HUES48 (cell line): ENCODE results near the gene ZSWIM1.
"Not testable (repeated sequence)": the region's sequence is repeated elsewhere in the genome, so short reads cannot be mapped to it uniquely, and the experiment has no call there.

Source experiments
- H3K27ac ChIP-seq: one replicate; pipeline ENCODE4 v1.7.0; 2013; ENCODE audit warnings: low read depth, low read length, inconsistent platforms
- H3K27me3 ChIP-seq: 2 replicates; pipeline ENCODE4 v1.6.1; 2013; ENCODE audit warnings: mild to moderate bottlenecking, low read length; ENCODE audit not compliant: control insufficient read depth, insufficient read depth
- H3K36me3 ChIP-seq: 2 replicates; pipeline ENCODE4 v1.6.1; 2013; ENCODE audit warnings: low read length; ENCODE audit not compliant: control insufficient read depth, insufficient read depth
- H3K4me1 ChIP-seq: 2 replicates; pipeline ENCODE4 v1.6.1; 2013; ENCODE audit warnings: mild to moderate bottlenecking, low read length; ENCODE audit not compliant: control insufficient read depth, insufficient read depth
- H3K4me3 ChIP-seq: 2 replicates; pipeline ENCODE4 v1.5.1; 2013; ENCODE audit warnings: mild to moderate bottlenecking, low read depth, low read length
- H3K9ac ChIP-seq: 2 replicates; pipeline ENCODE4 v1.6.1; 2013; ENCODE audit warnings: mild to moderate bottlenecking, low read depth, low read length, moderate library complexity
- H3K9me3 ChIP-seq: 2 replicates; pipeline ENCODE4 v1.6.1; 2013; ENCODE audit warnings: low read length; ENCODE audit not compliant: control insufficient read depth, insufficient read depth

ZSWIM1 gene

DNA sequence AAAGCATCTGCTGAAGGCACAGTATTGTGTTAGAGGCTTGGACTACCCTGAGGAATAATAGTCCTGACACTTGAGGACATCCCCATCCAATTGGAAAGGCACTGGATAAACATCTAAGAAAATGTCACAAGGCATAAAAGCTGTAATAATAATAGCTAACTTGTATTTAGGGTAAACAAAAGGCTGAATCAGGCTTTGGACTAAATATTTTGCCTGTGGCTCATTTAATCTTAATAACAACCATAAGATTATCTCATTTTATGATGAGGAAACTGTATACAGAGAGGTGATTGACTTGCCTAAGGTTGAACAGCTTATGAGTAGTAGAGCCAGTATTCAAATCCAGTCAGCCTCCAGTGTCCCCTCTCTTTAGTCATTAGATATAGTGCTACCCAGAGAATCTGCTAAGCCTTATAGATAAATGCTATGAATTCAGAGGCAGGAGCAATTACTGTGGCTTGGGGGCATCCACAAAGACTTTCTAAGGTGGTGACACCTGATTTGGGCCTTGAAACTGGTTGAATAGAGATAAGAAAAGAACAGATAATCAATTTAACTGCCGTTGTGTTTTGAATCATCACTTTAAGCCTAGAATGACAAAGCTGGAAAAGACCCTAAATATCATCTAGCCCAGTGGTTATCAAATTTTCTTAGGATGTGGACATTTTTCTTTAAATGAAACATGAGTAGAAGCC lies 7.5 kb upstream of the ZSWIM1 start:
- no peak overlapping the region for H3K4me3 ChIP-seq
- H3K9ac ChIP-seq, result no peak overlapping the region
- H3K27me3 ChIP-seq, result no peaks in the 10 kb centered on the region
- H3K9me3 ChIP-seq, result no peaks in the 10 kb centered on the region
- H3K36me3 ChIP-seq, result peaks cover 19% of the 10 kb centered on the region
- H3K27ac ChIP-seq, result no peak overlapping the region
- H3K4me1 ChIP-seq, result no peaks in the 10 kb centered on the region

DNA sequence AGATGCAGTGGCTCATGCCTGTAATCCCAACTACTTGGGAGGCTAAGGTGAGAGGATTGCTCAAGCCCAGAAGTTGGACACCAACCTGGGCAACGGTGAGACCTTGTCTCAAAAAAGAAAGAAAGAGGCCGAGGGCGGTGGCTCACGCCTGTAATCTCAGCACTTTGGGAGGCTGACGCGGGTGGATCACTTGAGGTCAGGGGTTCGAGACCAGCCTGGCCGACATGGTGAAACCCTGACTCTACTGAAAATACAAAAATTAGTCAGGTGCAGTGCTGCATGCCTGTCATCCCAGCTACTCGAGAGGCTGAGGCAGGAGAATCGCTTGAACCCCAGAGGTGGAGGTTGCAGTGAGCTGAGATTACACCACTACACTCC lies 6.9 kb upstream of the ZSWIM1 start:
- not testable (repeated sequence) for H3K9ac ChIP-seq, H3K4me1 ChIP-seq, H3K27me3 ChIP-seq, H3K4me3 ChIP-seq, H3K27ac ChIP-seq, H3K9me3 ChIP-seq
- peaks cover 19% of the 10 kb centered on the region for H3K36me3 ChIP-seq

DNA sequence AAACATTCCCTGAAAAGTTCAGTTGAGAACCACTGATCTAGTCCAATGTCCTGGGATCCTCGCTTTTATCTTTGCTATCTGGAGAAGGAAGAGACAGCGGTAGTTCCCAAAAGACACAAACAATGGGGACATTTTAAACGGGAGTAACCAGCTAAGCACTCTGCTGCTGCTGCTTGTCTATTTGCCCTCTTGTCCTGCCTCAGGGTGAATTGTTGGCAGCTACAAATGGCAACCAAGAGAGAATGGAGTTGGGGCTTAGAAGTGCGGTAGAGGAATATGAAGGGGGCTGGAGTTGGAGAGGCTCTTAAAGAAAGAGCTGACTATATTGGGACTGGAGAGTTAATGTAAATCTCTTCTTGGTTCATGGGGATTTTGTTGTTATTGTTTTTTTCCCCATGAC lies 6.5 kb upstream of the ZSWIM1 start:
- no peak overlapping the region for H3K27ac ChIP-seq
- H3K4me1 ChIP-seq, result no peaks in the 10 kb centered on the region
- H3K36me3 ChIP-seq, result peaks cover 19% of the 10 kb centered on the region
- no peak overlapping the region for H3K4me3 ChIP-seq
- H3K27me3 ChIP-seq, result no peaks in the 10 kb centered on the region
- no peaks in the 10 kb centered on the region for H3K9me3 ChIP-seq
- no peak overlapping the region for H3K9ac ChIP-seq

DNA sequence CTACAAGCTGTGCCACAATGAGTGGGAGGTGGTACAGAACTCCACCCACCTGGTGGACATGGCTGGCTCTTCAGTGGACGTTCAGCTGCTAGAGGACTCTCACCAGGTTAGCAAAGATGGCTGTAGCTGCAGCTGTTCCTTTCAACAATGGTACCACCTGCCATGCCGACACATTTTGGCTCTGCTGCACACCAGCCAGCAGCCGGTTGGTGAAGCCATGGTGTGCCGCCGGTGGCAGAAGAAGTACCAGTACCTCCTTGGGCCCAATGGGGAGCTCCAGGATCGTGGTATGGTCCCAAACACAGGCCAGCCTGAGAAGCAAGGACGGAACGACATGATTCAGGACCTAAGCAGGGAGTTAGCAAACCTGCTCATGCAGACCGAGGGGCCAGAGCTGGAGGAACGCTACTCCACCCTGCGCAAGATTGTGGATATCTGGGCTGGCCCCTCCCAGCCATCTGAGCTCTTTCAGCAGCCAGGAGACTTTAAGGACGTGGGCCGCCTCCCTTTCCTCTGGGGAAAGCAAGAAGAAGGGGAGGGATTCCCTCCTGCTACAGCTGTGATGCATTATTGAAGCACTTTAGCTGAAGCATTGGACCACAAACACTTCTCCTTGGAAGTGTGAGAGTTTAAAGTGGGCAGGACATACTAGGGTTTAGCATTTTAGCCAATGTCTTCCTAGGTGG lies 2.8 kb upstream of the ZSWIM1 start:
- no peaks in the 10 kb centered on the region for H3K27me3 ChIP-seq
- no peak overlapping the region for H3K27ac ChIP-seq
- no peaks in the 10 kb centered on the region for H3K4me1 ChIP-seq
- H3K9me3 ChIP-seq, result no peaks in the 10 kb centered on the region
- H3K36me3 ChIP-seq, result peaks cover 30% of the 10 kb centered on the region
- H3K4me3 ChIP-seq, result no peak overlapping the region
- no peak overlapping the region for H3K9ac ChIP-seq

DNA sequence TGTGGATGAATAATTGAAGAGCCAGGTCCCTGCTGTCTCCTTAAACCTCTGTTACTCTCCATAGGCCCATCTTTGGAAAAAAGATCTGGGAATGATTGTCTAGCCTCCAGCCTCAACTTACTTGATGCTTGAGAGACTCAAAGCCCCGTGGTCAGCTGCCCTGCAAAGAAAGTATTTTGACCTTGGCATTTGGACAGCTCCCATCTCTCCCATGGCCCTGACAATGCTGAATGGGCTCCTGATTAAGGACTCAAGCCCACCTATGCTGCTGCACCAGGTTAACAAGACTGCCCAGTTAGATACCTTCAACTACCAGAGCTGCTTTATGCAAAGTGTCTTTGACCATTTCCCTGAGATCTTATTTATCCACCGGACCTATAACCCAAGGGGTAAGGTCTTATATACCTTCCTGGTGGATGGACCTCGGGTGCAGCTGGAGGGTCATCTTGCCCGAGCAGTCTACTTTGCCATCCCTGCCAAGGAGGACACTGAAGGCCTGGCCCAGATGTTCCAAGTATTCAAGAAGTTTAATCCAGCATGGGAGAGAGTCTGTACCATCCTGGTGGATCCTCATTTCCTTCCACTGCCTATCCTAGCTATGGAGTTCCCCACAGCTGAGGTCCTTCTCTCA lies 1.6 kb downstream of the ZSWIM1 start:
- Histone ChIP-seq H3K27me3 (no peaks in the 10 kb centered on the region), H3K9me3 (no peaks in the 10 kb centered on the region), H3K4me3 (no peak overlapping the region), H3K36me3 (peaks cover 37% of the 10 kb centered on the region), H3K4me1 (no peaks in the 10 kb centered on the region), H3K27ac (no peak overlapping the region), H3K9ac (no peak overlapping the region)

DNA sequence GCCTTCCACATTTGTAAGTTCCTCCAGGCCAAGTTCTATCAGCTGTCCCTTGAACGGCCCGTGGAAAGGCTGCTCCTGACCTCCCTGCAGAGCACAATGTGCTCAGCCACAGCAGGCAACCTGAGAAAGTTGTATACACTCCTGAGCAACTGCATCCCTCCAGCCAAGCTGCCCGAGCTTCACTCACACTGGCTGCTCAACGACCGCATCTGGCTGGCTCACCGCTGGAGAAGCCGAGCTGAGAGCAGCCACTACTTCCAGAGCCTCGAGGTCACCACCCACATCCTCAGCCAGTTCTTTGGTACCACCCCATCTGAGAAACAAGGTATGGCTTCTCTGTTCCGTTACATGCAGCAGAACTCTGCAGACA lies 2.1 kb downstream of the ZSWIM1 start:
- Histone ChIP-seq H3K4me3 (no peak overlapping the region), H3K27ac (no peak overlapping the region), H3K9ac (no peak overlapping the region), H3K27me3 (no peaks in the 10 kb centered on the region), H3K4me1 (no peaks in the 10 kb centered on the region), H3K9me3 (no peaks in the 10 kb centered on the region), H3K36me3 (peaks cover 35% of the 10 kb centered on the region)

DNA sequence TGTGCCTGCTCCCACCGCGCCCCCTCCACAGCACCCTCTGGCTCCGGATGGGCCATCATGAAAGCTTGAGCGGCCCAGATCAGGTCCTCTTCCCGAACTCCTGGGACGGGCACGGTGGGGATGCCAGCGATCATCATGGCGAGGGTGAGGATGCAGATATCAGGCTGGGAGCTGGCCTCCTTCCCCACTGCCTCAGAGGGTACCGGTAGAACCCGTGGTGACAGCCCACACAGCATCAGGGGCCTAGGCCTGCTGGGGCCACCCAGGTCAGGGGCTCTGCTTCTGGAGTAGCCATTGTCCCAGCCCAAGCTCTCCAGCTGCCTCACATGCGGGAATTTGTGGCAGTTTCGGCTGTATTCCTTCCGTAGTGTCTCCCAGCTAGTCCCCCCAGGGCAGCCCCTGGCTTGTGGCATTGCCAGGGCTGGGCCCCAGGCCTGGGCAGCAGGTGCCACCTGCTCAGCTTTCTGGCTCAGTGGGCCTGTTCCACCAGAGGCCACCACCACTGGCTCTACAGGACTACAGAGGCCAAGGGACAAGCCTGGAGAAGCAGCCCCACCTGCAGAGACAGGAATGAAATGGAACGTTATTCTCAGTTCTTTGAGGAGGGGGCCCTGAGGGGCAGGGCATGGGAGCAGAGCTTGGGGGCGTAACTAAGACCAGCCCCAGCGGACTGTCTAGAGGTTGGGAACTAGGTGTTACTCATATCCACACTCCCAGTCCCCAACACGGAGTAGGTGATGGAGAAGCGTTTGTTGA lies 5.7 kb downstream of the ZSWIM1 start:
- Histone ChIP-seq H3K9me3 (no peaks in the 10 kb centered on the region), H3K4me1 (0 out of 2 replicates have a peak, but pooled peaks cover under 1% of the 10 kb centered on the region), H3K4me3 (no peak overlapping the region), H3K27me3 (no peaks in the 10 kb centered on the region), H3K9ac (no peak overlapping the region), H3K27ac (no peak overlapping the region), H3K36me3 (peaks cover 41% of the 10 kb centered on the region)

DNA sequence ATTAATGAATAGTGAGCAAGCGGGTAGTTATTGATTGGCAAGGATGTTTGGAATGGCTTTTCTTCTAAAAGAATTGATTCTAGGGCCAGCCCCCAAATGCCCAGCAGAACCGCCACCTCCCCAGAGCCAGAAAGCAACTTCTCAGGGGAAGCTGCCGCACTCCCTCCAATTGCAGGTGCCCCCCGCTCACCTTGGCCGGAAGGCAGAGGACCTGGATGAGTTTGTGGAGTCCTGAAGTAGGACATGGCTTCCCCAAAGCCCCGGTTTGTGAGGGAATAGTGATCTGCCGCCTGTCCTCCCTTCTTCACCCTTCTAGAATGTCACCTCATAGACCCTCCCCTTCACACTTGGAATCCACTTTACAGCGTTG lies 6.3 kb downstream of the ZSWIM1 start, which contains the start of gene SPATA25:
TSS of gene SPATA25 (minus strand) at position 277 of the 370 bp plus-strand sequence. CDS start at position 245, 32 bp downstream.
- Histone ChIP-seq H3K4me3 (no peak within 1 kb of the TSS), H3K36me3 (peaks cover 41% of the 10 kb centered on the region), H3K9ac (no peak within 1 kb of the TSS), H3K9me3 (no peaks in the 10 kb centered on the region), H3K27me3 (no peaks in the 10 kb centered on the region), H3K4me1 (0 out of 2 replicates have a peak, but pooled peaks cover 5% of the 10 kb centered on the region), H3K27ac (no peak within 1 kb of the TSS)

DNA sequence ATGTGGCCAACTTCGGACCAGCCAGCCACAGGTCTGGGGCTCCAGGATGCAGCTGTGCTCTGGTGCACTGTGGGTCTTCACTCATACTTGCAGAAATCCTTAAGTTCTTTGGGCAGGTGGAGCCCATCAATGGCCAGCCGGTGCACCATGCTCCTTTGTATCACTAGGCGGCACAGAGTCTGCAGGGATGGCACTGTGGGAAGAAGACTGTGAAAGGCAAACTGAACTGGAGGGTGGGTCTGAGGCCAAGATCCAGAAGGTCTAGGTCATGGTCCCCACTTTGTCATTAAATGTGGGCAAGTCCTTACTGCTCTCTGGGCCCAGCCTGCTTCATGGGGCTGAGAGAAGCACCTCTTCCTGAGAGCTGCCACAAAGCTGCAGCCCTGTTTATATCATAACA lies 7.7 kb downstream of the ZSWIM1 start:
- no peak overlapping the region for H3K4me3 ChIP-seq
- no peaks in the 10 kb centered on the region for H3K27me3 ChIP-seq
- H3K36me3 ChIP-seq, result peaks cover 38% of the 10 kb centered on the region
- H3K4me1 ChIP-seq, result 0 out of 2 replicates have a peak, but pooled peaks cover 5% of the 10 kb centered on the region
- H3K27ac ChIP-seq, result no peak overlapping the region
- H3K9me3 ChIP-seq, result no peaks in the 10 kb centered on the region
- no peak overlapping the region for H3K9ac ChIP-seq

DNA sequence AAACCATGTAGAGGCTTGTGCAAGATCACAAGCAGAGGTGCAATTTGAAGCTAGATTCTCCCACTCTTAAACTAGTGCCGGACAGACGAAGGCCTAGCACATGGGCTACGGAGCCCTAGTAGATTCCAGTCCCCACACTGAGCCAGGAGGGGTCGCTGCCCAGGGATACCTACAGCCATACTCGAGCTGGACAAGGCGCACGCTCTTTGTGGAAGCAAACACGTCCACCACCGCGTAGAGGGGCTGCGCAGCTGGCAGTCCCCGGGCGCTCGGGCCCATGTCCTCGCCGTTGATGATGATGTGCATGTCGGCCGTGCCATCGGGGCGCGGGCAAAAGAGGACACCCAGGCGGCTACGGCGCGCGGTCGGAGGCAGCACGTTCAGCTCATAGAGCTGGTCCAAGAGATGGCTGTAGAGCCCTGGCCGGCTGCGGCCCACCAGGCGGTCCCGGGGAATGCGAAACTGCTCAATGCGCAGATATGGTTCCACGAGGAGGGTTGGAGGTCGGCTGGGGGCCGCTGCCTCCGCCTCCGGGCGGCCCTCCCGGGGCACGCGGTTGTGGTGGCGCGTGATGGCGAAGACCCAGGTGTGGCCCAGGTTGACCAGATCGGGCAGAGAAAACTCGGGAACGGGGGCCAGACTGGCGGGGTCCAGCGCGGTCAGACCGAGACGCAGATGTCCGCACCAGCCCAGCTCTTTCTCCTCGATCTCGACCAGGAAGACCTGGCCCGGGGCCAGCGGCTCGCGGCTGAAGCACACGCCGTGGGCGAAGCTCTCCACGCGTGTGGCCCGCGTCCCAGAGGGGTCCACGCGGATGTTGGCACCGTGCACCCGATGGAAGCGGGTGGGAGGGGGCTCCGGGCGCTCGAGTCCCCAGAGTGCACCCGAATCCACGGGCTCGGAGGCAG lies 9.3 kb downstream of the ZSWIM1 start:
- Histone ChIP-seq H3K9me3 (no peaks in the 10 kb centered on the region), H3K27ac (peak overlapping the region; percentile 69), H3K9ac (peak overlapping the region; percentile 60; the same call in 1 of the 2 replicates), H3K36me3 (peaks cover 44% of the 10 kb centered on the region), H3K4me3 (peak overlapping the region; percentile 80), H3K4me1 (0 out of 2 replicates have a peak, but pooled peaks cover 5% of the 10 kb centered on the region), H3K27me3 (no peaks in the 10 kb centered on the region)
